Thyroid gland (tissue), 4 donors: ENCODE results near the gene ELAVL1. TPM values are rescaled to one million over a fixed set of nuclear protein-coding genes. Genes with fewer than 3 reads are reported as not detected.

Experiments
- DNase-seq, 2 donors: peaks; one replicate each; pipeline ENCODE4 v3.0.0-alpha.2; 2019
- H3K27ac ChIP-seq, 3 donors: fragments of 200-600 bp; sonication (generic); 1 replicate in 2 of 3; 2 replicates in 1 of 3; pipeline ENCODE4 v1.5.1; 2016 to 2019; ENCODE audit warnings: mild to moderate bottlenecking in 1 of 3, moderate library complexity in 1 of 3
- H3K27me3 ChIP-seq: fragments of 200-600 bp; sonication (generic); one replicate; pipeline ENCODE4 v1.5.1; 2019
- H3K36me3 ChIP-seq, 2 donors: fragments of 200-600 bp; sonication (generic); one replicate each; pipeline ENCODE4 v1.5.1; 2016 to 2019
- H3K4me1 ChIP-seq, 2 donors: fragments of 200-600 bp; sonication (generic); one replicate each; pipeline ENCODE4 v1.5.1; 2017 to 2019
- H3K4me3 ChIP-seq, 3 donors: fragments of 200-600 bp; sonication (generic); replicated peaks in 1 of 3; 1 replicate in 2 of 3; 2 replicates in 1 of 3; pipeline ENCODE4 v1.5.1; 2016; ENCODE audit warnings: mild to moderate bottlenecking in 1 of 3
- H3K9me3 ChIP-seq: fragments of 200-600 bp; sonication (generic); one replicate; pipeline ENCODE4 v1.5.1; 2017
- POLR2A ChIP-seq, 2 donors: fragments of 450-650 bp; IDR thresholded peaks; one replicate each; pipeline ENCODE4 v1.6.1; 2017; ENCODE audit warnings: antibody characterized with exemption in 2 of 2, mild to moderate bottlenecking in 2 of 2, moderate library complexity in 1 of 2
- WGBS, 2 donors: methylation state at CpG; one replicate each; pipeline ENCODE4 v1.1.5; 2017; 5-methylcytosine and 5-hydroxymethylcytosine counted together
- intact Hi-C: fragments of 100-400 bp; cut with DNase I; formaldehyde crosslinking; loops from one replicate; pipeline ENCODE4 v1.15.1; 2023
- total RNA-seq, 4 donors: library from RNA; depleted of rRNA; stranded (reverse); fragments of >200 nt; gene quantifications; one replicate each; pipeline ENCODE4 v1.2.3, GENCODE V29; 2016
- TF ChIP-seq, protein P1 (sequence below), 6 experiments: fragments of 200-600 bp in 3 of 6; fragments of 450-650 bp in 3 of 6; sonication (generic) in 3 of 6; IDR thresholded peaks; one replicate each; pipeline ENCODE4 v1.5.1; 2016 to 2019; ENCODE audit warnings: antibody characterized with exemption in 6 of 6, mild to moderate bottlenecking in 2 of 6, inconsistent platforms in 1 of 6, moderate library complexity in 1 of 6

Gene ELAVL1
- total RNA-seq, 4 donors from 2014 or later = 24.2 to 46.7 (median 42.4) TPM

DNA sequence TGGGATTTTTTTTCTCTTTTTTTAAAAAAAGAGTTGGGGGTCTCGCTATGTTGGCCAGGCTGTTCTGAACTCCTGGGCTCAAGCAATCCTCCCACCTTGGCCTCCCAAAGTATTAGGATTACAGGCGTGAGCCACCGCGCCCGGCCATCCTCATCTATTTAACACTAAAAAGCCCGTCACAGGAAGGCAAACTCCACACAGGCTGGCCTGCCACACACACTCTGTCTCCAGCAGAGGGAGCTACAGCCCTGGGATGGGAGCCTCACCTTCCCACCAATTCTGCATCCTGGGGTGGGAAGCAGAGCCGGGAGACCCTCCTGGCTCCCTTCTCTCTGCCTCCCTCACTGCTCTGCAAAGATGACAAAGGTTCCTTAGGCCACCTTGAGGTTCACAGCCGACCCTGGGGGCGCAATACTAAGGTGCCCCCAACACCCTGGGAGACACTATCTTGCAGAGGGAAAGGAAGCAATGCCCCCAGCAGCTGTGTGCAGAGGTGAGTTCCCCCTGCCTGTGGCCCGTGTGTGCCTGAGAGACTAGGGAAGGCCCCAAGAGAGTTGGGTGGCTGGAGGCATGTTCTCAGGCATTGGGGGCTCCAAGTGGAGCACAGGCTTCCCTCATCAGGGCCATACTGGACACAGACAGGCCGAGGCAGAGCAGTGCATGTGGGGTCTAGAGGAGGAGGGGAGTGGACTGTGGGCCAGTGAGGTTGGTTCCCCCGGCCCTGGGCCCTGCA lies 34.6 kb downstream of the ELAVL1 start:
- no peak overlapping the region for H3K4me3 ChIP-seq
- no peaks in the 10 kb centered on the region for H3K27me3 ChIP-seq
- 74 to 76% methylated on average over 9 to 12 of the region's 12 CpGs for WGBS, 2 donors
- peak; percentile 17 to 32 for DNase-seq
- no peaks in the 10 kb centered on the region for H3K9me3 ChIP-seq
- intact Hi-C loops = no loop called here
- TF ChIP-seq, protein P1, sequence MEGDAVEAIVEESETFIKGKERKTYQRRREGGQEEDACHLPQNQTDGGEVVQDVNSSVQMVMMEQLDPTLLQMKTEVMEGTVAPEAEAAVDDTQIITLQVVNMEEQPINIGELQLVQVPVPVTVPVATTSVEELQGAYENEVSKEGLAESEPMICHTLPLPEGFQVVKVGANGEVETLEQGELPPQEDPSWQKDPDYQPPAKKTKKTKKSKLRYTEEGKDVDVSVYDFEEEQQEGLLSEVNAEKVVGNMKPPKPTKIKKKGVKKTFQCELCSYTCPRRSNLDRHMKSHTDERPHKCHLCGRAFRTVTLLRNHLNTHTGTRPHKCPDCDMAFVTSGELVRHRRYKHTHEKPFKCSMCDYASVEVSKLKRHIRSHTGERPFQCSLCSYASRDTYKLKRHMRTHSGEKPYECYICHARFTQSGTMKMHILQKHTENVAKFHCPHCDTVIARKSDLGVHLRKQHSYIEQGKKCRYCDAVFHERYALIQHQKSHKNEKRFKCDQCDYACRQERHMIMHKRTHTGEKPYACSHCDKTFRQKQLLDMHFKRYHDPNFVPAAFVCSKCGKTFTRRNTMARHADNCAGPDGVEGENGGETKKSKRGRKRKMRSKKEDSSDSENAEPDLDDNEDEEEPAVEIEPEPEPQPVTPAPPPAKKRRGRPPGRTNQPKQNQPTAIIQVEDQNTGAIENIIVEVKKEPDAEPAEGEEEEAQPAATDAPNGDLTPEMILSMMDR (IDR thresholded peaks at IDR 0.05) = peak in 5 of 6 experiments; percentile 23 to 79 (median 48)
- no peak for TF ChIP-seq POLR2A (IDR thresholded peaks at IDR 0.05)
- H3K36me3 ChIP-seq = peaks cover 28 to 41% of the 10 kb centered on the region in 2 donors
- no peak overlapping the region for H3K27ac ChIP-seq
- peaks cover 0 to 4% of the 10 kb centered on the region in 2 donors for H3K4me1 ChIP-seq

DNA sequence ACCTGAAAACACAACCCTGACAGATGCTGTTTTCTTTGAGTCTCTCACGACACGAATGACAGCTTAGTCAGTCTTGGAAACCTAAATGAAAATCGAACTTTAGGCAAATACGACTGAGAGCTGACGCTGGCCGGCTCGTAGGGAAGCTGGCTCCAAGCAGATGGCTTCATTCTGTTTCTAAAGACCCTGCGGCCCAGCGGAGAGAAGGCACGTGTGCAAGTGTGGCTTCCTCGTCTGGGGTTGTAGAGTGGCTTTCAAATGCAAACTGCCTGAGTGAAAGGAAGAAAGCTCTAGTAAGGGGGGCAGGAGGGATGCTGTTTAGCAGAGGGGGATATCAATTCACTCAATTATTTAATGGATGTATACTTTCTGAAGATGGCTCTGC lies 35.9 kb downstream of the ELAVL1 start:
- no peaks in the 10 kb centered on the region for H3K4me1 ChIP-seq
- DNase-seq = no peak
- 92 to 95% methylated on average over 11 of the region's 11 CpGs for WGBS, 2 donors
- H3K27ac ChIP-seq = no peak overlapping the region
- H3K9me3 ChIP-seq = no peaks in the 10 kb centered on the region
- no peaks in the 10 kb centered on the region for H3K27me3 ChIP-seq
- no peak overlapping the region for H3K4me3 ChIP-seq
- peaks cover 28 to 49% of the 10 kb centered on the region in 2 donors for H3K36me3 ChIP-seq
- intact Hi-C loops = no loop called here
- TF ChIP-seq, protein P1 (IDR thresholded peaks at IDR 0.05) = no peak
- no peak for TF ChIP-seq POLR2A (IDR thresholded peaks at IDR 0.05)

DNA sequence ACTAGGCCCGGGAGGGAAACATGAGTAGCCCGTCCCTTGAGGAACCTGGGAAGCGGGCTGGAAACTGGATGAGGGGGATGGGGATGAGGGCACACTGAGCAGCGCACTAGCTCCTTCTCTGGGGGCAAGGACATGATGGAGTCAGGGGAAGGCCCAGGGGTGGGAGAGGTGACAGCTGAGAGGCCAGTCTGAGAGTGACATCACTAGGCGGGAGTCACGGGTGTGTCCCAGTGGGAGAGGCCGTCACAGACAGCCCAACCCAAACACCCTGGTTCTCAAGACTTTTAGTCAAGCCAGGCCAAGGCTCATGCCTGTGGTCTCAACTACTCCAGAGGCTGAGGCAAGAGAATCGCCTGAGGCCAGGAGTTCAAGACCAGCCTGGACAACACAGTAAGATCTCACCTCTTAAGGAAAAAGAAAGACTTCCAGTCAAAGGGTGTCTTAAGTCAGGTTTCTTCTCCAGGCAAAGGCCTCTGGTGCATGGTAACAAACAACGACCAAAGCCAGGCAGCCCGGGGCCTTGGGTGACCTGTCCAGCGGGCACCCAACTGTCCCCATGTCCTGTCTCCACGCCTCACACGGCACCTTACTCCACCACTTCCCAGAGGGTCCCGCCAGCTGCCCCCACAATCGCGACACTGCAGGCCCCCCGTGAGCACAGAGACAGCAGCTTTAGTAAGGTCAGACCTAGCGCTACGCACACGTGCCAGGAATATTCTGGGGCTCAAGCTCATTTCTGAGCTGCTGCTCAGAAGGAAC lies 36.5 kb downstream of the ELAVL1 start:
- H3K4me3 ChIP-seq = no peak overlapping the region
- 91 to 96% methylated on average over 19 to 20 of the region's 20 CpGs for WGBS, 2 donors
- intact Hi-C loops = no loop called here

DNA sequence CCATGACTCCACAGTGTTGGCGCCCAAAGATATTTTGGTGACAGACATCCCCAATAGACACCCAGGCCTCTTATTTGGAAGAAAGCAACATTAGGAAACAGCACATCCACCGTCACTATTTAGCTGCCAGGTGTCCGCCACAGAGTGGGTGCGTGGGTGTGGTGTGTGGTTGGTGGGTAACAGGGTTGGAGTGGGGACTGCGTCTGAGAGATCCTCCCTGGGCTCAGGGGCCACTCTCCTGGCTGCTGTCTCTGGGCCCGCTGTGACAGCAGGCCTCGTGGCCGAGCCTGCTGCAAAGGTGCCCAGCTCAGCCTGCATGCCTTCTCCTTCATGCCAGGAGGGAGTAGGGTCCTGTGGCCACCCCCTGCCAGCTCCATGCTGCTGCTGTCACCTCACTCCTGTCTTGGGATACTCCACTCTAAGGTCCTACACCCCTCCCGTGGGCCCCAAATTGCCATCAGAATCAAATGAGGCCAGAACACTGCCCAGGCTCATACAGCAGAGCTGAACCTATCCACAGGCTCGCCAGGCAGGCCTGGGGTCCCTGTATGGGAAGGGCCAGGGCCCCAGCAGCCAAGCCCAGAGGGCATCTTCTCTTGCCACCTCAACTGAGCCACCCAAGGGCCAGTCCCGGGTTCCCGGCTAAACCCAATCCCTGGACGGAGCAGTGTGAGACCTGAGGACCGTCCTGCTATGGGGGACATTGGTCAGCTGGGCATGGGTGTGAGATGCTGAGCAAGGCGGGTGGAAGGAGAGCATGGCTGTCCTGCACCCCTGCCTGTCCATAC lies 37.2 kb downstream of the ELAVL1 start:
- 93 to 94% methylated on average over 6 to 15 of the region's 15 CpGs for WGBS, 2 donors
- Histone ChIP-seq H3K27me3 (no peaks in the 10 kb centered on the region), H3K36me3 (peaks cover 36 to 55% of the 10 kb centered on the region in 2 donors), H3K27ac (no peak overlapping the region), H3K4me1 (no peaks in the 10 kb centered on the region), H3K9me3 (no peaks in the 10 kb centered on the region), H3K4me3 (no peak overlapping the region)
- no peak for DNase-seq
- intact Hi-C loops = no loop called here
- TF ChIP-seq, protein P1 (IDR thresholded peaks at IDR 0.05) = no peak
- no peak for TF ChIP-seq POLR2A (IDR thresholded peaks at IDR 0.05)

More for the DNA sequence above, 36.5 kb downstream of the ELAVL1 start:
- DNase-seq = no peak
- H3K36me3 ChIP-seq = peaks cover 28 to 55% of the 10 kb centered on the region in 2 donors
- H3K27ac ChIP-seq = no peak overlapping the region
- TF ChIP-seq, protein P1 (IDR thresholded peaks at IDR 0.05) = no peak
- TF ChIP-seq POLR2A (IDR thresholded peaks at IDR 0.05) = no peak
- no peaks in the 10 kb centered on the region for H3K27me3 ChIP-seq
- H3K4me1 ChIP-seq = no peaks in the 10 kb centered on the region
- no peaks in the 10 kb centered on the region for H3K9me3 ChIP-seq
